ENCODE measurements around the gene SPAG4.

SPAG4 gene

DNA sequence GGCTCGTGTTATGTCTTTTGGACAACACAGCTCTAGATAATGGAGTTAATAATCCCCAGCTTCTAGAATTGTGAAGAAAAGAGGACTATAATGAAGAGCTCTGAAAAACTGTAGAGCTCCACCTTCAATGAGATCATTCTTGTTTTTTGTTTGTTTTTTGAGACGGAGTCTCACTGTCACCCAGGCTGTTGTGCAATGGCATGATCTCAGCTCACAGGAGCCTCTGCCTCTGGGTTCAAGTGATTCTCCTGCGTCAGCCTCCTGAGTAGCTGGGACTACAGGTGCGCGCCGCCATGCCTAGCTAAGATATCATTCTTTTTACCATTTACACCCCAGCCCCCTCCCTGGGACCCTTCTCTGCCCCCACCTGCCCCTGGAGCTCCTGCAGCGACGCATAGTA lies 37.2 kb upstream of the SPAG4 start:
- H3K4me3 ChIP-seq (ENCODE audit: low read depth, low read length), result no peak overlapping the region
- no peaks in the 10 kb centered on the region for H3K27me3 ChIP-seq (replicated peaks)
- TF ChIP-seq, protein P1, sequence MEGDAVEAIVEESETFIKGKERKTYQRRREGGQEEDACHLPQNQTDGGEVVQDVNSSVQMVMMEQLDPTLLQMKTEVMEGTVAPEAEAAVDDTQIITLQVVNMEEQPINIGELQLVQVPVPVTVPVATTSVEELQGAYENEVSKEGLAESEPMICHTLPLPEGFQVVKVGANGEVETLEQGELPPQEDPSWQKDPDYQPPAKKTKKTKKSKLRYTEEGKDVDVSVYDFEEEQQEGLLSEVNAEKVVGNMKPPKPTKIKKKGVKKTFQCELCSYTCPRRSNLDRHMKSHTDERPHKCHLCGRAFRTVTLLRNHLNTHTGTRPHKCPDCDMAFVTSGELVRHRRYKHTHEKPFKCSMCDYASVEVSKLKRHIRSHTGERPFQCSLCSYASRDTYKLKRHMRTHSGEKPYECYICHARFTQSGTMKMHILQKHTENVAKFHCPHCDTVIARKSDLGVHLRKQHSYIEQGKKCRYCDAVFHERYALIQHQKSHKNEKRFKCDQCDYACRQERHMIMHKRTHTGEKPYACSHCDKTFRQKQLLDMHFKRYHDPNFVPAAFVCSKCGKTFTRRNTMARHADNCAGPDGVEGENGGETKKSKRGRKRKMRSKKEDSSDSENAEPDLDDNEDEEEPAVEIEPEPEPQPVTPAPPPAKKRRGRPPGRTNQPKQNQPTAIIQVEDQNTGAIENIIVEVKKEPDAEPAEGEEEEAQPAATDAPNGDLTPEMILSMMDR (IDR thresholded peaks at IDR 0.05; ENCODE audit: low read depth, low read length, missing control alignments), result no peak
- H3K36me3 ChIP-seq (replicated peaks), result no peaks in the 10 kb centered on the region
- DNase-seq, result no peak
- in situ Hi-C loops (cut with HindIII; ENCODE audit: low pct_ligation_motif_present, low sequenced_read_pairs), result no loop called here
- H3K27ac ChIP-seq, result no peak overlapping the region

- Histone ChIP-seq H3K27ac (no peak overlapping the region), H3K27me3 (replicated peaks) (no peaks in the 10 kb centered on the region), H3K36me3 (replicated peaks) (no peaks in the 10 kb centered on the region), H3K4me3 (ENCODE audit: low read depth, low read length) (no peak overlapping the region)
- no peak for DNase-seq
- TF ChIP-seq, protein P1 (IDR thresholded peaks at IDR 0.05; ENCODE audit: low read depth, low read length, missing control alignments), result no peak
- in situ Hi-C loops (cut with HindIII; ENCODE audit: low pct_ligation_motif_present, low sequenced_read_pairs), result no loop called here
Measured at GRCh38 chr20:35579196-35579595, 36.4 kb upstream of the SPAG4 start.

DNA sequence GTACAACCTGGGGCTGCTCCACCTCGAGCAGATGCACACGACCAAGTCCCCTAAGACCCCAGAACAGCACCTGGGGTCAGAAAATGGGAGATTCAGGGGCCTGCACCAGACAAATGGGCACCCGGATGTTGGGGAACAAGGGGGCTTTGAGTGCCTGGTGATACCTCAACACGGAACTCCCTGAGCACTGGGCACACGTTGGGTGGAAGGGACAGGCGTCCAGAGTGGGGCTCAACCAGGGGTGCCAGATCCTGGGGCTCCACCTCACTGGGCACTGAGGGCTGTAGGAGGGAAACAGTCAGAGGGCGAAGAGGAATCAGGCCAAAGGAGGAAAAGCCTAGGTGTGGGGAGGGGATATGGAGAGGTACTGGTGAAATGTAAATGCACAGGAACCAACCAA lies 33.5 kb upstream of the SPAG4 start:
- in situ Hi-C loops (cut with HindIII; ENCODE audit: low pct_ligation_motif_present, low sequenced_read_pairs), result no loop called here
- H3K36me3 ChIP-seq (replicated peaks), result no peaks in the 10 kb centered on the region
- TF ChIP-seq, protein P1 (IDR thresholded peaks at IDR 0.05; ENCODE audit: low read depth, low read length, missing control alignments), result no peak
- H3K27me3 ChIP-seq (replicated peaks), result no peaks in the 10 kb centered on the region
- no peak overlapping the region for H3K27ac ChIP-seq
- DNase-seq, result no peak
- H3K4me3 ChIP-seq (ENCODE audit: low read depth, low read length), result no peak overlapping the region

DNA sequence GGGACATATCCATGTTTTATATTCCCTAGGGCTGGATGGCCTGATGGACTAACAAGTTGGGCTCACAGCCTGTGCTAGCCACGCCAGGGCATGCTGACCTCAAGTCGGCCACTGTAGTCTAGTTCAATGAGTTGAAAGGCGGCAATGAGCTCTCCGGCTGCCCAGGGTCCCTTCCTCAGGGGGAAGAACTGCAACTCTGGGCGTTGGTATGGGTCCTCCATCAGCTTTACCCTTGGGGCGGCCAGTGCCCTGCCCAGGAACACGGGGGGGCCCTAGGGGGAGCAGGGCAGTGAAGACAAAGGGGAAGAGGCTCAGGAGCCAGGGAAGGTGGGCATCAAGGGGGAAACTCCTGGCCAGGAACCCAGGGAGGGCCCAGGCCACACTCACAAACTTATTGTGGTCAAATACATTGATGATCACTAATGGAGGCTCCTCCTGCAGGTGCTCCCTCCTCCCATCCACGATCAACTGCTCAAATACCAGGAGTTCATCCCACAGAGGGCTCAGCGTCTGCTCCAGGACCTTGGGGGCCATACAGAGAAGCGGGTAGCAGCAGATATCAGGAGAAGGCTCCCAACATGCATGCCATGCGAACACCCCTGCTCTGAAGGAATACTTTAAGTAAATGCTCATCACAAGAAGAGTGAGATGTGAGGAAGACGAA lies 32.8 kb upstream of the SPAG4 start:
- TF ChIP-seq, protein P1 (IDR thresholded peaks at IDR 0.05; ENCODE audit: low read depth, low read length, missing control alignments), result no peak
- in situ Hi-C loops (cut with HindIII; ENCODE audit: low pct_ligation_motif_present, low sequenced_read_pairs), result no loop called here
- no peak overlapping the region for H3K4me3 ChIP-seq (ENCODE audit: low read depth, low read length)
- H3K36me3 ChIP-seq (replicated peaks), result no peaks in the 10 kb centered on the region
- DNase-seq, result no peak
- no peak overlapping the region for H3K27ac ChIP-seq
- H3K27me3 ChIP-seq (replicated peaks), result no peaks in the 10 kb centered on the region

GRCh38 chr20:35583636-35584560 lies 31.7 kb upstream of the SPAG4 start:
- H3K4me3 ChIP-seq (ENCODE audit: low read depth, low read length), result no peak overlapping the region
- TF ChIP-seq, protein P1 (IDR thresholded peaks at IDR 0.05; ENCODE audit: low read depth, low read length, missing control alignments), result no peak
- in situ Hi-C loops (cut with HindIII; ENCODE audit: low pct_ligation_motif_present, low sequenced_read_pairs), result no loop called here
- no peak for DNase-seq
- H3K36me3 ChIP-seq (replicated peaks), result no peaks in the 10 kb centered on the region
- no peaks in the 10 kb centered on the region for H3K27me3 ChIP-seq (replicated peaks)
- no peak overlapping the region for H3K27ac ChIP-seq

All from brain microvascular endothelial cell (primary cell).